H9 (cell line): ENCODE measurements around the gene TBX19. TPM values are rescaled to one million over a fixed set of nuclear protein-coding genes. Genes with fewer than 3 reads are reported as not detected.

Experiments used
- DNase-seq: peaks from one replicate; pipeline ENCODE4 v3.0.0-alpha.2; 2017
- H2AFZ ChIP-seq: one replicate; pipeline ENCODE4 v1.6.1; 2013; ENCODE audit warnings: mild to moderate bottlenecking, low read length, control low read depth, moderate library complexity
- H2AK5ac ChIP-seq: 2 replicates; pipeline ENCODE4 v1.6.1; 2013; ENCODE audit warnings: low read length, control low read depth, mixed read lengths; ENCODE audit not compliant: insufficient read length
- H2BK120ac ChIP-seq: one replicate; pipeline ENCODE4 v1.6.1; 2013; ENCODE audit warnings: low read depth, mild to moderate bottlenecking, low read length, control low read depth, inconsistent platforms; ENCODE audit not compliant: poor library complexity, severe bottlenecking
- H2BK12ac ChIP-seq: 2 replicates; pipeline ENCODE4 v1.6.1; 2013; ENCODE audit warnings: low read length, control low read depth, mixed read lengths, low read depth; ENCODE audit not compliant: insufficient read length
- H2BK15ac ChIP-seq: 2 replicates; pipeline ENCODE4 v1.6.1; 2013; ENCODE audit warnings: low read depth, low read length, control low read depth
- H2BK20ac ChIP-seq: one replicate; pipeline ENCODE4 v1.6.1; 2013; ENCODE audit warnings: low read depth, mild to moderate bottlenecking, low read length, control low read depth, inconsistent platforms; ENCODE audit not compliant: poor library complexity, severe bottlenecking
- H2BK5ac ChIP-seq: 2 replicates; pipeline ENCODE4 v1.6.1; 2013; ENCODE audit warnings: low read length, control low read depth, mixed read lengths; ENCODE audit not compliant: insufficient read length
- H3K14ac ChIP-seq: 2 replicates; pipeline ENCODE4 v1.6.1; 2013; ENCODE audit warnings: low read length, control low read depth; ENCODE audit not compliant: insufficient read depth
- H3K18ac ChIP-seq: 2 replicates; pipeline ENCODE4 v1.6.1; 2013; ENCODE audit warnings: low read depth, mild to moderate bottlenecking, mixed read lengths, low read length, control low read depth; ENCODE audit not compliant: insufficient read length
- H3K23ac ChIP-seq: 2 replicates; pipeline ENCODE4 v1.6.1; 2013; ENCODE audit warnings: low read length, control low read depth, mixed read lengths, low read depth; ENCODE audit not compliant: insufficient read length
- H3K23me2 ChIP-seq: 2 replicates; pipeline ENCODE4 v1.6.1; 2013; ENCODE audit warnings: low read depth, mild to moderate bottlenecking, mixed read lengths, low read length, control low read depth; ENCODE audit not compliant: insufficient read length, poor library complexity, severe bottlenecking
- H3K27ac ChIP-seq: 2 replicates; pipeline ENCODE4 v1.5.1; 2013; ENCODE audit warnings: low read length, control low read depth, mixed read lengths, low read depth; ENCODE audit not compliant: insufficient read length
- H3K27me3 ChIP-seq: 2 replicates; pipeline ENCODE4 v1.6.1; 2013; ENCODE audit warnings: low read length, control low read depth, inconsistent platforms; ENCODE audit not compliant: insufficient read depth
- H3K4ac ChIP-seq: 2 replicates; pipeline ENCODE4 v1.6.1; 2013; ENCODE audit warnings: low read depth, mild to moderate bottlenecking, control low read depth, inconsistent platforms, low read length, moderate library complexity
- H3K4me1 ChIP-seq: 2 replicates; pipeline ENCODE4 v1.6.1; 2013; ENCODE audit warnings: low read length, control low read depth, inconsistent platforms; ENCODE audit not compliant: insufficient read depth
- H3K4me2 ChIP-seq: 2 replicates; pipeline ENCODE4 v1.6.1; 2013; ENCODE audit warnings: low read length, control low read depth, mixed read lengths; ENCODE audit not compliant: insufficient read length, insufficient read depth
- H3K56ac ChIP-seq: 2 replicates; pipeline ENCODE4 v1.6.1; 2013; ENCODE audit warnings: low read depth, mild to moderate bottlenecking, mixed read lengths, low read length, control low read depth; ENCODE audit not compliant: insufficient read length
- H3K79me1 ChIP-seq: 2 replicates; pipeline ENCODE4 v1.6.1; 2013; ENCODE audit warnings: low read depth, mild to moderate bottlenecking, moderate library complexity, low read length, control low read depth, inconsistent platforms; ENCODE audit not compliant: insufficient read depth, poor library complexity, severe bottlenecking
- H3K79me2 ChIP-seq: 2 replicates; pipeline ENCODE4 v1.6.1; 2013; ENCODE audit warnings: low read length, control low read depth, inconsistent platforms; ENCODE audit not compliant: insufficient read depth
- H3K9ac ChIP-seq: 2 replicates; pipeline ENCODE4 v1.6.1; 2013; ENCODE audit warnings: low read length, control low read depth, mixed read lengths; ENCODE audit not compliant: insufficient read length; ENCODE audit errors: extremely low read depth
- H3K9me3 ChIP-seq: one replicate; pipeline ENCODE4 v1.6.1; 2013; ENCODE audit warnings: low read depth, low read length, inconsistent platforms; ENCODE audit not compliant: control insufficient read depth
- H3T11ph ChIP-seq: one replicate; pipeline ENCODE4 v1.6.1; 2013; ENCODE audit warnings: mild to moderate bottlenecking, low read length, control low read depth, inconsistent platforms
- H4K20me1 ChIP-seq: one replicate; pipeline ENCODE4 v1.6.1; 2013; ENCODE audit not compliant: control insufficient read depth, insufficient read length, insufficient read depth
- H4K5ac ChIP-seq: 2 replicates; pipeline ENCODE4 v1.6.1; 2013; ENCODE audit warnings: low read depth, mild to moderate bottlenecking, mixed read lengths, low read length, control low read depth; ENCODE audit not compliant: insufficient read length
- H4K8ac ChIP-seq: replicated peaks from 2 replicates; pipeline ENCODE4 v1.6.1; 2013; ENCODE audit warnings: low read length, control low read depth, mixed read lengths, low read depth; ENCODE audit not compliant: insufficient read length
- H4K91ac ChIP-seq: 2 replicates; pipeline ENCODE4 v1.6.1; 2013; ENCODE audit warnings: low read depth, mild to moderate bottlenecking, moderate library complexity, mixed read lengths, low read length, control low read depth; ENCODE audit not compliant: insufficient read length
- H3K27ac Mint-ChIP-seq, 3 experiments: 2 replicates in 2 of 3; 3 replicates in 1 of 3; pipeline ENCODE4 v1.8.0; 2020 to 2021; ENCODE audit warnings: mixed read lengths in 3 of 3, mild to moderate bottlenecking in 1 of 3, moderate library complexity in 1 of 3
- H3K27me3 Mint-ChIP-seq: 2 replicates; pipeline ENCODE4 v1.8.0; 2021; ENCODE audit warnings: low read depth, mild to moderate bottlenecking, moderate library complexity, mixed read lengths
- H3K36me3 Mint-ChIP-seq, 3 experiments: 2 replicates in 2 of 3; 3 replicates in 1 of 3; pipeline ENCODE4 v1.8.0; 2020 to 2021; ENCODE audit warnings: low read depth in 3 of 3, mixed read lengths in 3 of 3; ENCODE audit not compliant: insufficient read depth in 1 of 3
- H3K4me1 Mint-ChIP-seq, 2 experiments: 2 replicates each; pipeline ENCODE4 v1.8.0; 2020; ENCODE audit warnings: mixed read lengths in 2 of 2
- H3K4me3 Mint-ChIP-seq, 2 experiments: 2 replicates in 1 of 2; 3 replicates in 1 of 2; pipeline ENCODE4 v1.8.0; 2020 to 2021; ENCODE audit warnings: mild to moderate bottlenecking in 2 of 2, mixed read lengths in 2 of 2, moderate library complexity in 1 of 2
- H3K9me3 Mint-ChIP-seq, 2 experiments: 2 replicates in 1 of 2; 3 replicates in 1 of 2; pipeline ENCODE4 v1.8.0; 2020; ENCODE audit warnings: mild to moderate bottlenecking in 2 of 2, mixed read lengths in 2 of 2, moderate library complexity in 1 of 2
- WGBS: extraction: QIAGEN DNeasy Blood & Tissue Kit; methylation state at CpG from one replicate; pipeline ENCODE4 v1.1.7; 2013; ENCODE audit warnings: missing lambda C conversion rate, low lambda C conversion rate, mixed read lengths; ENCODE audit not compliant: insufficient read length; ENCODE audit errors: extremely low coverage; 5-methylcytosine and 5-hydroxymethylcytosine counted together
- total RNA-seq: library from RNA; stranded (reverse); gene quantifications from 2 replicates; pipeline ENCODE4 v1.2.1, GENCODE V29; 2021
- TF ChIP-seq, protein P1 (sequence below): fragments of 200-600 bp; sonication (generic); conservative IDR thresholded peaks from 3 replicates; pipeline ENCODE4 v1.8.0; 2021; ENCODE audit warnings: antibody characterized with exemption, mild to moderate bottlenecking

The TBX19 gene
- total RNA-seq, 1 experiment from 2014 or later = 0.48 TPM

DNA sequence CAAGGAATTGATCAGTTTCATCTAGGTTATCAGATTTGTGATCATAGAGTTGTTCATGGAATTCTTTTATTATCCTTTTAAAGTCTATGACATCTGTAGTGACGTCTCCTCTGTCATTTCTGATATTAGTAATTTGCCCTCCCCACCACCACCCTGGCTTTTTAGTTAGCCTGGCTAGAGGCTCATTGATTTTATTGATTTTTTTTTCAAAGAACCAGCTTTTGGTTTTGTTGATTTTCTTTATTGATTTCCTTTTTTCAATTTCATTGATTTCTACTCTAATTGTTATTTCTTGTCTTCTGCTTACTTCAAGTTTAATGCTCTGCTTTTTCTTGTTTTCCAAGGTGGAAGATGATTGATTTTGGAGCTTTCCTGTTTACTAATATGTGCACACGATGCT is 23.3 kb upstream of the TBX19 start:
- no CpG with 5 or more reads among the region's 2 CpGs for WGBS
- peaks cover 41 to 46% of the 10 kb centered on the region in 2 experiments for H3K9me3 Mint-ChIP-seq
- no peak overlapping the region for H2AK5ac ChIP-seq

More for the DNA sequence above, 23.3 kb upstream of the TBX19 start:
- TF ChIP-seq, protein P1, sequence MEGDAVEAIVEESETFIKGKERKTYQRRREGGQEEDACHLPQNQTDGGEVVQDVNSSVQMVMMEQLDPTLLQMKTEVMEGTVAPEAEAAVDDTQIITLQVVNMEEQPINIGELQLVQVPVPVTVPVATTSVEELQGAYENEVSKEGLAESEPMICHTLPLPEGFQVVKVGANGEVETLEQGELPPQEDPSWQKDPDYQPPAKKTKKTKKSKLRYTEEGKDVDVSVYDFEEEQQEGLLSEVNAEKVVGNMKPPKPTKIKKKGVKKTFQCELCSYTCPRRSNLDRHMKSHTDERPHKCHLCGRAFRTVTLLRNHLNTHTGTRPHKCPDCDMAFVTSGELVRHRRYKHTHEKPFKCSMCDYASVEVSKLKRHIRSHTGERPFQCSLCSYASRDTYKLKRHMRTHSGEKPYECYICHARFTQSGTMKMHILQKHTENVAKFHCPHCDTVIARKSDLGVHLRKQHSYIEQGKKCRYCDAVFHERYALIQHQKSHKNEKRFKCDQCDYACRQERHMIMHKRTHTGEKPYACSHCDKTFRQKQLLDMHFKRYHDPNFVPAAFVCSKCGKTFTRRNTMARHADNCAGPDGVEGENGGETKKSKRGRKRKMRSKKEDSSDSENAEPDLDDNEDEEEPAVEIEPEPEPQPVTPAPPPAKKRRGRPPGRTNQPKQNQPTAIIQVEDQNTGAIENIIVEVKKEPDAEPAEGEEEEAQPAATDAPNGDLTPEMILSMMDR = no peak
- Histone ChIP-seq H4K8ac (no peak overlapping the region), H3K79me2 (0 out of 2 replicates have a peak, but pooled peaks cover 2% of the 10 kb centered on the region), H3K56ac (no peak overlapping the region), H4K20me1 (no peaks in the 10 kb centered on the region), H3K27me3 (no peaks in the 10 kb centered on the region), H3K4ac (no peak overlapping the region), H3K14ac (no peak overlapping the region), H2BK15ac (no peak overlapping the region), H4K5ac (no peak overlapping the region), H2BK12ac (no peak overlapping the region), H2BK120ac (no peak overlapping the region), H3K23me2 (no peaks in the 10 kb centered on the region), H3K79me1 (no peaks in the 10 kb centered on the region), H3K27ac (no peak overlapping the region), H4K91ac (no peak overlapping the region), H3K4me2 (no peak overlapping the region), H3K9me3 (peaks cover 6% of the 10 kb centered on the region), H3K23ac (no peak overlapping the region), H3T11ph (no peak overlapping the region), H3K4me1 (peaks cover 7% of the 10 kb centered on the region), H3K9ac (no peak overlapping the region), H3K18ac (no peak overlapping the region), H2BK5ac (no peak overlapping the region), H2AFZ (no peak overlapping the region), H2BK20ac (no peak overlapping the region)
- DNase-seq = no peak
- no peak overlapping the region for H3K4me3 Mint-ChIP-seq
- H3K36me3 Mint-ChIP-seq = peaks cover 35 to 53% (median 46%) of the 10 kb centered on the region in 3 experiments
- H3K4me1 Mint-ChIP-seq = peaks cover 24 to 28% of the 10 kb centered on the region in 2 experiments
- no peak overlapping the region for H3K27ac Mint-ChIP-seq
- no peaks in the 10 kb centered on the region for H3K27me3 Mint-ChIP-seq
